NCI-H2227 (cell line): ENCODE data around the gene ITGB8.

ENCODE experiments used
- DNase-seq: peaks from one replicate; lab custom pipeline; 2025; ENCODE audit not compliant: unreplicated experiment; lab: John Stamatoyannopoulos, UW

ITGB8 gene

GRCh38 chr7:20409961-20410360 lies 79.3 kb downstream of the ITGB8 start:
- no peak for DNase-seq

DNA sequence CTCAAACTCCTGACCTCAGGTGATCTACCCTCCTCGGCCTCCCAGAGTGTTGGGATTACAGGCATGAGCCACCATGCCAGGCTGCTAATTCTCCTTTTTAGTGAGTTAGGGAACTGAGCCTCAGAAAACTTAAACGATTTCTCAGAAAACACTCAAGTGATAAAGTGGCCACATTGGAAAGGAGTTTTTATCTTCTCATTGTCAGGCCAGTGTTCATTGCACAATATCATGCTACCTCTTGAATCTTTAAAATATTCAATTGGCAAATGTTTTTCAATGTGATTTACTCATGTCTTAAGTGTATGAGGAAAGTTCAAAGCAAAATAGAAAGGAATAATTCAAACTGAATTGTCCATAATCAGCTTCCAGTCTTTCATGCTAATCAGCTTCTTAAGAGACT lies 80.7 kb downstream of the ITGB8 start:
- DNase-seq = no peak

DNA sequence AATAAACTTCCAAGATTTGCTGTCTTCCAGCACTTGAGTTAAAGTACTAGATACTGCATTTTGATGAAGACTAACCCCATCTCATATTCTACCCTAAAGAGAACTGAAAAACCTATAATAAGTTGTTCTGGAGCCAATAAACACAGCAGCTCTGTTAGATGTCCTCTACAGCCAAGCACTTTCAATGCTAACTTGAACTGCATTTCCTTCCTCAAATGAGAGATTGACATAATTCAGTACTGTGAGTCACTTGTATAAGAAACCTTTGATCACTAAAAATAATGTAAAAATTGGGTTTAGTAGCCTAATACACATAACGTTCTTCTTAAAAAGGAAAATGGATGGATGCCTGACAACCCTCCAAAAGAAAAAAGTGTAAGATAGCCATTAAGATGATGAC lies 81.3 kb downstream of the ITGB8 start:
- no peak for DNase-seq

DNA sequence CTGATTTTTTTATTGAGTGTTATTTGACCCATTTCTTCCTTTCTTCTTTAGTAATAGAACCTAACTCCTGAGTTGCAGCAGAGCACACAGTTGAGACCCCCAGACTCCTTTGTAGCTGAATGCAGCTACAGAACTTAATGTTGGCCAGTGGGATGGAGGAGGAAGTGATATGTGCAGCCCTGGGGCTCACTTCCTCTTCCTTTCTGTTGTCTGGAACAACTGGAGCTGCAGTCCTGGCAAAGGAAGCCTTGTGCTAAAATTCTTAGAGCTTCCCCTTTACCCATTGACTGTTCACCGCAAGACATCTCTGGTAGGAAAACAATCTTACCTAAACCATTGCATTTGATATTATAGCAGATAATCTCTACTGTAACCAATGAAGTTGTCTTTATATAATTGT lies 86.6 kb downstream of the ITGB8 start:
- no peak for DNase-seq

DNA sequence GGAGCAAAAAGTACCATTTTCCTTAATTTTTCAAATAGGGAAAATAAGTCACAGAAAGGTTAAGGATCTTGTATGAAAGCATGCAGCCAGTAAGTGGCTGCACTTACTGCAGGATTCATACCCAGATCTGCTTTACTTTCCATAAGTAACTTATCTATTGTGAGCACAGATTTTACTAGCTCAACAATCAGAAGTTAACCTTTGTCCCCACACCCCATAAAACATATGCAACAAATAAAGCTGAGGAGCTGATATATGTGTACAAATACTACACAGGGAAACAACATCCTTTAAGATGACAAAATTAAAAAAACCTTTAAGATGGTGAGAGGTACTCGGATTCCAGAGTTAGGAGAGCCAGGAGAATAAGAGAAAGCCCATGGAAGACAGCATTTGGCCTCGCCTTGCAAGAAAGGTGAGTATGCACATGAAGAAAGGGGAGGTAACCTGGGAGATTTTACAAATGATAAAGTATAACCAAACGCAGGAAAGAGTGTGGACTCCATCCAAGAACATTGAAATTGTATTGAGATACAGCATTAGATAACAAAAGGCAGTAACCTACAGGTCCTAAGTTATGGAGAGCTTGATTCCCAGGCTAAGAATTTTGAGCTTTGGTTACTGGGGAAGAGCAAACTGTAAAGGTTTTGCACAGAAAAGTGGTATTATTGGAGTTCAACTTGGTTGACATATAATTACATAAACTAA lies 87.1 kb downstream of the ITGB8 start:
- DNase-seq = no peak

GRCh38 chr7:20424500-20424899 lies 93.8 kb downstream of the ITGB8 start:
- no peak for DNase-seq

DNA sequence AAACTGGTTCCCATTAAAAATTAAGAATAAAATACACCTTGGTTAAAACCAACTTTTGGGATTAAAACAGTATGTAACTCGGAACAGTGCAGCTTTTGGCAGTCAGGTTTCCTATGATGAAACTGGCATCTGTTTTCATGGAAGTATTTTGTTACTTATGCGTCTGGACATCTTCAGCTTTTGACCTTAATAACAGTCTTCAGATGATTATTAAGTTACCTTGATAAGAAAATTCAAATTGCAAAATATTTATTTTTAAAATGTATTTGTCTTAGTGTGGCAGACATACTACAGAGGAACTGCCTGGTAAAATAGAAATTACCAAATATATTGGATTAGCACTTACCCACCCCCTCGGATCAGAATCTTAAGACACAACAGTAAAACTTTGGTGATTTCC lies 100.0 kb downstream of the ITGB8 start:
- no peak for DNase-seq

DNA sequence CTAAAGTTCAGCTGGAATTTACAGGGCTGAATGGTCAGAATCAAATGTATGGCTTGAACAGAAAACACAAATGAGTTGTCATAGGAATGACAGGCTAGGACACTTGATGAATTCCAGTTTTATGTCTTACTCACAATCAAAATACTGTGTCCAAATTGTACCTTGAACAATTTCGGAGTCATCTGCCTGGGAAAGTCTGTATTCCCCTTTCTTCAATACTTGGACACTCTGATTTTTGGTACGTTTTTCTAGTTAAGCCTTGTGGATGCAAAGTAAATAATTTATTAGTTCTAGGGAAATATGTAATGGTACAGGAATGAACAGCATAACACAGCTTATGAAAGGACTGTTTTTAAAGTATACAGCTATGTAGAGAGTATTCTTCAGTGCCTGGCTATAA lies 100.4 kb downstream of the ITGB8 start:
- DNase-seq = no peak

DNA sequence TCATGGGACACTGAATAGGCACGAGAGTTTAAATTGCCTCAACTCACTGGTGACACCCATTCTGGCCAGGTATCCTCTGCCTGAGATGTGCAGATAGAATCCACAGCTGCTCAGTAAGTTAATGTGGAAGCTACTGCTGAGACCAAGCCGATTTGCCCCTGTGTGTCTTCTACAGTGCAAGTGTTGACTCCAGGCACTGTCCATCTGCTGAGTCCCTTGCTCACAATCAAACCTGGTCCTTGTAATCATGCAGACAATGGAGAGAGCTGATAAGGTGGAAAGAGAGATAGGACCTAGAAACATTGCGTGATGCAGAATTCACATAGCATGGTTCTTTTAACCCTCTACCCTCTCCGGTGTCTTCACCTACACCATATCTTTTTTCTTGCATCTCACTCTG lies 101.4 kb downstream of the ITGB8 start:
- DNase-seq = no peak

DNA sequence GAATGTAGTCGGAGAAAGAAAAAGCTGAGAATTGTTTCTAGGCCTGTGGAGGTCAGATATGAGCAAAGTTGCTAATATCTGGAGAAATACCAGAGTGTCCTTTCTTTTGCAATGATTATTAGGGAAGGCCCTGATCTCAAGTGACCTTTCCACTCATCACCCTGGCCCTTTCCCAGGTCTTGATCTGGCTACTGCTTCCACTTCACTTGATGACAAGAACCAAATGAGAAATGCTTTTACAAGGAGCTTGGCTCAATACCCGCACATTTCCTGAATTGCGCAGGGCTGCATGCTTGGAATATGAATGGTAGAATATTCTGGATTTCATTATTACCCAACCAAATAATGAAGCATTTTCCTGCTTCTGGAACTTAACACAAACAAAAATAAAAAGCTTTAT lies 104.6 kb downstream of the ITGB8 start:
- no peak for DNase-seq

GRCh38 chr7:20438248-20438647 lies 107.5 kb downstream of the ITGB8 start:
- no peak for DNase-seq

DNA sequence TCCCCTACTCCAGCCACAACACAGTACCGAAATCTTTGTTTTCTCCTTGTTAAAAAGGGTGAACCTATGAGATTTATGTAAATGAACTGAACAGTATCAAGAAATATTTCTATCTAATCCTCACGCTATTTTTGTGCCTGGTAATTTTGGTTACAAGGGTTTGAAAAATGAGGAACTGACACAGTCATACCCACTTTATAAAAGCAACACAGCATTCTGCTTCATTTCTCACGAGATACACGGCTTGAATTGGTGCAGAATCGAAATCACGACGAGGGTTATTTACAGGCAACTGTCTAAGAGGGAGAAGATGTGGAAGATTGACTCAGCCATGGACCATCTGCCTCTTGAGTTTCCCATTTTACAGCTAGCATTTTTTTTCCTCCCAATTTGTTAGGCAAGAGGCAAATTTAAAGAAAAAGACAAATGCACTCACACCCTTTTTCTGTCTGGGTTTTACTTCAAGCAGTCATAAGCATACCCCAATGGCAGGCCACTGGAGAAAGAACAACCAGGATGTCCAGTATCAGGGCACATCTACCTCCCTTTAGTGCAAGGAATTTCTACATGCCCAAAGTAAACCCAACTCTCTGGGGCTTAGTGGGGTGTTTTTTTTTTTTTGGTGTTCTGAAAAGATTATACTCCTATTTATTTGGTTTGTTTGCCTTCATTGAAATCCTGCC lies 108.1 kb downstream of the ITGB8 start:
- DNase-seq = no peak

DNA sequence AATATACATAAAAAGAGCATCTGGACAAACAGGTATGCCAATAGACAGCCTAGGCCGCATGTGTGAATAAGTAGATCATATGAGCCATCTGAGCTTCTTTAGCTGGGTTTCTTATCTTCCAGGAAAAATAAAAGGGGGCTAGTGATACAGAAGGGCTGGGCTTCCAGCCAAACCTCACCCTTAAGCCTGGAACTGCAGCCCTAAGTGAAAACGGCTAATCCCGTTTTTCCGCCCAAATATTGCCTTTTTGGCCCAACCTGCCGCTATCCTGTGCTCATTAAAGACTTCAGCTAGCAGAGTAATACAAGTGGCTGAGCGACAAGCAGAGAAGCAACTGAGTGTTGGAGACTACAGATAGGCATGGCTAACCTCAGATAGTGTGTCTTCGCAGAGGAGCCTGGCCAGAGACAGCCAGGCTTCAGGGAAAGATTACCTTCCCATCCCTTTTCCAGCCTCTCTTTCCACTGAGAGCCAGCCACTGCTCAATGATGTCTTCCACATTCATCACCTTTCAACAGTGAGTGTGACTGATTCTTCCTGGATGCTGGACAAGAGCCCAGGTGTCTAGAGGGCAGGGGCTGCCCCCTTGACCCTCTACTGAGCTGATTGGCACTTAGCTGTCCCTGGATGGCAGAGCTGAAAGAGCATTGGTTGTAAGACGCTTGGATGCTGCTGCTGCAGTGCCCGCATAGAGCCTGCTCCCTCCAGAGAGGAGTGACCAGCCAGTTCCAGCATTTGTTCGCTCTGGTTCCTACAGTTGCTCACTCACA lies 108.9 kb downstream of the ITGB8 start:
- DNase-seq = no peak

- no peak for DNase-seq
These were observed 109.9 kb downstream of the ITGB8 start for GRCh38 chr7:20440472-20441105.

- DNase-seq = no peak
These were observed 110.6 kb downstream of the ITGB8 start for GRCh38 chr7:20441346-20441745.

GRCh38 chr7:20441991-20442441 lies 111.3 kb downstream of the ITGB8 start:
- no peak for DNase-seq

GRCh38 chr7:20442951-20443350 lies 112.3 kb downstream of the ITGB8 start:
- DNase-seq = no peak

- DNase-seq = no peak
These were observed 113.5 kb downstream of the ITGB8 start for GRCh38 chr7:20444030-20444800.

- DNase-seq = no peak
These were observed 116.4 kb downstream of the ITGB8 start for GRCh38 chr7:20447021-20447650.

DNA sequence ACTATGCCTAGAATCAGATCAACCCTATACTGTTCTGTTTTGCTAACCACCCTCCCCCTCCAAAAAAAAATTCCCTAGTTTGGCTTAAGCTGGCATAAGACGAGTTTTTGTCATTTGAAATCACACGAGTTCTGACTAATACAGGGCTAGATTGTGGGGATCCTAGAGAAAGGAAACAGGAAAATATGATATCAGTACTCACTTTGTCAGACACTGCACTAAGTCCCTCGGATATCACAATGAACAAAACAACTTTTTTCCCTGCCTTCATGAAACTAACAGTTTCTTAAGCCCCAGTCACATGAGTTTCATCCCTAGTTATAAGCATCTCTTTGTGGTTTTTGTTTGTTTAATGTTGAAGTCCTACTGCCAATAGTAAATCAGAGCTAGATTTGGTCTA lies 118.5 kb downstream of the ITGB8 start:
- DNase-seq = no peak
